Measurements from ENCODE around the gene FAM186B.

GRCh38 chr12:49556391-49557186 is 48.9 kb downstream of the FAM186B start:
- TF ChIP-seq CTCF (IDR thresholded peaks at IDR 0.05): no peak
- TF ChIP-seq POLR2A (IDR thresholded peaks at IDR 0.05): no peak
